Panc1 (cell line): ENCODE measurements around the gene EIF2B2. TPM values are rescaled to one million over a fixed set of nuclear protein-coding genes. Genes with fewer than 3 reads are reported as not detected.

Experiments
- ATAC-seq: fragments of 200-7000 bp; cut with Tn5 transposase; 2 replicates; pipeline ENCODE4 v1.9.1; 2020; ENCODE audit warnings: mild to moderate bottlenecking, moderate library complexity
- BruUV-seq: library from RNA; stranded (reverse); fragments of 400-500 nt; replicated peaks from 2 replicates; lab custom pipeline; 2021; lab: Mats Ljungman, UMichigan
- CTCF ChIA-PET: fragments of 300-600 bp; sonication (Branson Sonifier 250); formaldehyde crosslinking; loops from one replicate; lab custom pipeline; 2022; ENCODE audit warnings: antibody characterized with exemption; lab: Charles Lee
- POLR2A ChIA-PET: fragments of 300-600 bp; sonication (Branson Sonifier 250); formaldehyde crosslinking; loops from one replicate; lab custom pipeline; 2022; ENCODE audit warnings: antibody characterized with exemption; lab: Charles Lee
- DNase-seq: peaks from one replicate; pipeline ENCODE4 v3.0.0-alpha.2; 2010; ENCODE audit warnings: low read depth, low spot score
- H3K27ac ChIP-seq: 2 replicates; pipeline ENCODE4 v1.5.1; 2011; ENCODE audit warnings: mild to moderate bottlenecking, low read length, inconsistent platforms
- H3K27me3 ChIP-seq: fragments of 200-500 bp; sonication (Bioruptor generic); 2 replicates; pipeline ENCODE4 v1.6.0; 2014; ENCODE audit warnings: low read length, inconsistent platforms; ENCODE audit not compliant: control insufficient read depth, insufficient read depth
- H3K36me3 ChIP-seq: fragments of 200-500 bp; sonication (Bioruptor generic); 2 replicates; pipeline ENCODE4 v1.5.1; 2014; ENCODE audit warnings: inconsistent platforms, mild to moderate bottlenecking, low read length, moderate library complexity; ENCODE audit not compliant: control insufficient read depth, insufficient read depth
- H3K4me1 ChIP-seq: 2 replicates; pipeline ENCODE4 v1.5.1; 2011; ENCODE audit warnings: inconsistent platforms, mild to moderate bottlenecking, low read length, moderate library complexity; ENCODE audit not compliant: control insufficient read depth, insufficient read depth
- H3K4me3 ChIP-seq, 2 experiments: 2 replicates each; pipeline ENCODE4 v1.5.1; 2011 to 2012; ENCODE audit warnings: low read depth in 2 of 2, low read length in 2 of 2, mild to moderate bottlenecking in 2 of 2, inconsistent platforms in 1 of 2, moderate library complexity in 1 of 2
- H3K9me3 ChIP-seq: fragments of 200-500 bp; sonication (Bioruptor generic); 2 replicates; pipeline ENCODE4 v1.5.1; 2014; ENCODE audit warnings: low read depth, mild to moderate bottlenecking, inconsistent platforms, low read length, moderate library complexity; ENCODE audit not compliant: control insufficient read depth, insufficient read depth
- POLR2AphosphoS5 ChIP-seq: IDR thresholded peaks from 2 replicates; pipeline ENCODE4 v1.6.1; 2012; ENCODE audit warnings: mild to moderate bottlenecking, low read depth, low read length, moderate library complexity
- SIN3A ChIP-seq: IDR thresholded peaks from 2 replicates; pipeline ENCODE4 v1.6.1; 2012; ENCODE audit warnings: low read depth, mild to moderate bottlenecking, low read length, moderate library complexity, borderline replicate concordance; ENCODE audit not compliant: insufficient read depth
- TCF7L2 ChIP-seq: IDR thresholded peaks from 2 replicates; pipeline ENCODE4 v1.6.1; 2011; ENCODE audit warnings: mild to moderate bottlenecking, low read depth, low read length, inconsistent platforms
- in situ Hi-C: cut with HindIII; loops from 2 replicates; pipeline ENCODE4 v1.10.0; 2016; ENCODE audit warnings: low sequenced_read_pairs, low pct_unique_long_range_greater_than_20kb
- intact Hi-C: fragments of 100-400 bp; cut with micrococcal nuclease; formaldehyde crosslinking; loops from one replicate; pipeline ENCODE4 v1.10.0; 2022; ENCODE audit not compliant: unreplicated experiment
- total RNA-seq: library from RNA; stranded (reverse); gene quantifications from one replicate; pipeline ENCODE4 v1.2.1, GENCODE V29; 2021; ENCODE audit not compliant: unreplicated experiment
- TF ChIP-seq, protein P1 (sequence below), 2 experiments: IDR thresholded peaks; 2 replicates each; pipeline ENCODE4 v1.6.1; 2011 to 2012; ENCODE audit warnings: low read depth in 2 of 2, control low read depth in 1 of 2, low read length in 1 of 2, mild to moderate bottlenecking in 1 of 2, moderate library complexity in 1 of 2; ENCODE audit not compliant: insufficient read depth in 1 of 2
- TF ChIP-seq, protein P2 (sequence below): fragments of 450-650 bp; IDR thresholded peaks from 2 replicates; pipeline ENCODE4 v1.5.1; 2017; ENCODE audit warnings: mild to moderate bottlenecking

EIF2B2 gene
- total RNA-seq, 1 experiment from 2014 or later = 37.5 TPM

DNA sequence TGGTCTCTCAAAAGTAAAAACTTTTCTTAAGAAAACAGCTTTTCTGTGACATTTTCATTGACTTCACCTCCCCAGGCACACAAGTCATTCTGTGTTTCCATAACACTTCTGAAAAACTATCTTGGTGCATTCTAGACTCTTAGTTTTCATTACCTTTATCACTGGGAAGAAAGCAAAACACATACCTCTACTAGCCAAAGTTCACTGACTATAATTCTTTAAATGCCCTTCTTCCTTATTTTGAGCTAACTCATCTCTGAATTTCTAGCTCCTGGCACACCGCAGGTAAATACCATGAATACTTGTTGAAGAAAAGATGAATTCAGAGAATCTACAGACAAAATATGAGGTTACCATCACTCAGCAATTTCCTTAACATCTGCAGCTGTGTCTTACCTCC, 27.4 kb downstream of the EIF2B2 start:
- peaks cover 10% of the 10 kb centered on the region for H3K36me3 ChIP-seq
- no peak for DNase-seq
- no peaks in the 10 kb centered on the region for H3K4me1 ChIP-seq
- CTCF ChIA-PET = no interaction called here
- no peaks in the 10 kb centered on the region for H3K9me3 ChIP-seq
- intact Hi-C loops = no loop called here
- POLR2A ChIA-PET = no interaction called here
- ATAC-seq = no peak
- H3K4me3 ChIP-seq = no peak overlapping the region
- no peaks in the 10 kb centered on the region for H3K27me3 ChIP-seq
- H3K27ac ChIP-seq = no peak overlapping the region
- in situ Hi-C loops = no loop called here
- TF ChIP-seq POLR2AphosphoS5 = no peak
- TF ChIP-seq, protein P1, sequence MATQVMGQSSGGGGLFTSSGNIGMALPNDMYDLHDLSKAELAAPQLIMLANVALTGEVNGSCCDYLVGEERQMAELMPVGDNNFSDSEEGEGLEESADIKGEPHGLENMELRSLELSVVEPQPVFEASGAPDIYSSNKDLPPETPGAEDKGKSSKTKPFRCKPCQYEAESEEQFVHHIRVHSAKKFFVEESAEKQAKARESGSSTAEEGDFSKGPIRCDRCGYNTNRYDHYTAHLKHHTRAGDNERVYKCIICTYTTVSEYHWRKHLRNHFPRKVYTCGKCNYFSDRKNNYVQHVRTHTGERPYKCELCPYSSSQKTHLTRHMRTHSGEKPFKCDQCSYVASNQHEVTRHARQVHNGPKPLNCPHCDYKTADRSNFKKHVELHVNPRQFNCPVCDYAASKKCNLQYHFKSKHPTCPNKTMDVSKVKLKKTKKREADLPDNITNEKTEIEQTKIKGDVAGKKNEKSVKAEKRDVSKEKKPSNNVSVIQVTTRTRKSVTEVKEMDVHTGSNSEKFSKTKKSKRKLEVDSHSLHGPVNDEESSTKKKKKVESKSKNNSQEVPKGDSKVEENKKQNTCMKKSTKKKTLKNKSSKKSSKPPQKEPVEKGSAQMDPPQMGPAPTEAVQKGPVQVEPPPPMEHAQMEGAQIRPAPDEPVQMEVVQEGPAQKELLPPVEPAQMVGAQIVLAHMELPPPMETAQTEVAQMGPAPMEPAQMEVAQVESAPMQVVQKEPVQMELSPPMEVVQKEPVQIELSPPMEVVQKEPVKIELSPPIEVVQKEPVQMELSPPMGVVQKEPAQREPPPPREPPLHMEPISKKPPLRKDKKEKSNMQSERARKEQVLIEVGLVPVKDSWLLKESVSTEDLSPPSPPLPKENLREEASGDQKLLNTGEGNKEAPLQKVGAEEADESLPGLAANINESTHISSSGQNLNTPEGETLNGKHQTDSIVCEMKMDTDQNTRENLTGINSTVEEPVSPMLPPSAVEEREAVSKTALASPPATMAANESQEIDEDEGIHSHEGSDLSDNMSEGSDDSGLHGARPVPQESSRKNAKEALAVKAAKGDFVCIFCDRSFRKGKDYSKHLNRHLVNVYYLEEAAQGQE (IDR thresholded peaks at IDR 0.05; ENCODE audit: insufficient read depth in 1 of 2, low read depth in 2 of 2, low read length in 1 of 2) = no peak
- TF ChIP-seq SIN3A = no peak
- no peak for TF ChIP-seq TCF7L2
- TF ChIP-seq, protein P2, sequence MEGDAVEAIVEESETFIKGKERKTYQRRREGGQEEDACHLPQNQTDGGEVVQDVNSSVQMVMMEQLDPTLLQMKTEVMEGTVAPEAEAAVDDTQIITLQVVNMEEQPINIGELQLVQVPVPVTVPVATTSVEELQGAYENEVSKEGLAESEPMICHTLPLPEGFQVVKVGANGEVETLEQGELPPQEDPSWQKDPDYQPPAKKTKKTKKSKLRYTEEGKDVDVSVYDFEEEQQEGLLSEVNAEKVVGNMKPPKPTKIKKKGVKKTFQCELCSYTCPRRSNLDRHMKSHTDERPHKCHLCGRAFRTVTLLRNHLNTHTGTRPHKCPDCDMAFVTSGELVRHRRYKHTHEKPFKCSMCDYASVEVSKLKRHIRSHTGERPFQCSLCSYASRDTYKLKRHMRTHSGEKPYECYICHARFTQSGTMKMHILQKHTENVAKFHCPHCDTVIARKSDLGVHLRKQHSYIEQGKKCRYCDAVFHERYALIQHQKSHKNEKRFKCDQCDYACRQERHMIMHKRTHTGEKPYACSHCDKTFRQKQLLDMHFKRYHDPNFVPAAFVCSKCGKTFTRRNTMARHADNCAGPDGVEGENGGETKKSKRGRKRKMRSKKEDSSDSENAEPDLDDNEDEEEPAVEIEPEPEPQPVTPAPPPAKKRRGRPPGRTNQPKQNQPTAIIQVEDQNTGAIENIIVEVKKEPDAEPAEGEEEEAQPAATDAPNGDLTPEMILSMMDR = no peak
- BruUV-seq = no TSS peak

DNA sequence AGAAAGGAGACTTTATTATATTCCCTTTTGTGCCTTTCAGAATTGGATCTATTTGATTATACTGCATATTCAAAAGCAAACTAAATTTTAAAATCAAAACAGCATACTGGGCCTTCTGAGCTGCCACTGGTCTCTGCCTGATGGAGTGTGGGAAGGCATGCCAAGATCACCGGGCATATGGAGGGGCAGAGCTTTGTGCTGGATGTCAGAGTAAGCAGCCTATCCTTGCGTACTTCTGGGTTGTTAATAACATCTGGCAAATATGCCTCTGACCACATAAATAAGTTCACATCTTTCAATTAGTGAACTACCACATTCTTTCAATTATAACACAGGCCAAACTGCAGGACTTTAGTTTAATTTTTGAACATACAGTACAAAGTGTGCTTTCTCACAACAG, 30.2 kb downstream of the EIF2B2 start:
- no peaks in the 10 kb centered on the region for H3K9me3 ChIP-seq
- ChIA-PET POLR2A (no interaction called here), CTCF (no interaction called here)
- in situ Hi-C loops = no loop called here
- no peak overlapping the region for H3K27ac ChIP-seq
- DNase-seq (no peak), ATAC-seq (no peak)
- no peaks in the 10 kb centered on the region for H3K4me1 ChIP-seq
- H3K36me3 ChIP-seq = peaks cover 12% of the 10 kb centered on the region
- TF ChIP-seq TCF7L2 = no peak
- H3K27me3 ChIP-seq = no peaks in the 10 kb centered on the region
- no TSS peak for BruUV-seq
- intact Hi-C loops = no loop called here
- no peak overlapping the region for H3K4me3 ChIP-seq

DNA sequence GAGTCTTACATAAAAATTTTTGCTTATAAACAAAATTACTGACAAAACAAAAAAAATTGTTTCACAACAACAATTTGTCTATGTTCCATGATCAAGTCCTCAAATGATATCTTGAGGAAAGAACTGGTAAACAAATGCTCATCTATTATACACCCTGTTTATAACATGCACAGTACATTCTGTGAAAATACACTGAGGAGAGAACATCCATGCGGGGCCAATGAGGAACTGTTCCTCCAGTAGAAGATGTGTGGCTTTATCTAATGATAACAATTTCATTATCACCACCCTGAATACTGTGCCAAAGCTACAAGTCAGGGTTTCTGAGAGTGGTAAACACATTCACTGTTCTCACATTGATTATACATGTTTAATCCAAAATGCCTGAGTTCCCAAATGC, 37.8 kb downstream of the EIF2B2 start:
- Histone ChIP-seq H3K27ac (no peak overlapping the region), H3K4me3 (no peak overlapping the region), H3K4me1 (peaks cover 17% of the 10 kb centered on the region), H3K27me3 (no peaks in the 10 kb centered on the region), H3K9me3 (no peaks in the 10 kb centered on the region), H3K36me3 (peaks cover 4% of the 10 kb centered on the region; the same call in 1 of the 2 replicates)
- in situ Hi-C loops (no loop called here), intact Hi-C loops (no loop called here)
- POLR2A ChIA-PET = interaction anchor here (0.6 kb wide), 1 partner anchor 11 kb away, joined by 3 read pairs; no protein-coding TSS in a partner anchor
- CTCF ChIA-PET = no interaction called here
- DNase-seq (no peak), ATAC-seq (no peak)
- BruUV-seq = no TSS peak
- TF ChIP-seq SIN3A = no peak
- TF ChIP-seq, protein P1 (IDR thresholded peaks at IDR 0.05; ENCODE audit: insufficient read depth in 1 of 2, low read depth in 2 of 2, low read length in 1 of 2) = no peak
- no peak for TF ChIP-seq POLR2AphosphoS5
- TF ChIP-seq, protein P2 = no peak
- TF ChIP-seq TCF7L2 = no peak
